ENCODE data around the gene PRKN. TPM values are rescaled to one million over a fixed set of nuclear protein-coding genes. Genes with fewer than 3 reads are reported as not detected.

The PRKN gene
- total RNA-seq, 1 experiment from 2014 or later, result 2.0 TPM

DNA sequence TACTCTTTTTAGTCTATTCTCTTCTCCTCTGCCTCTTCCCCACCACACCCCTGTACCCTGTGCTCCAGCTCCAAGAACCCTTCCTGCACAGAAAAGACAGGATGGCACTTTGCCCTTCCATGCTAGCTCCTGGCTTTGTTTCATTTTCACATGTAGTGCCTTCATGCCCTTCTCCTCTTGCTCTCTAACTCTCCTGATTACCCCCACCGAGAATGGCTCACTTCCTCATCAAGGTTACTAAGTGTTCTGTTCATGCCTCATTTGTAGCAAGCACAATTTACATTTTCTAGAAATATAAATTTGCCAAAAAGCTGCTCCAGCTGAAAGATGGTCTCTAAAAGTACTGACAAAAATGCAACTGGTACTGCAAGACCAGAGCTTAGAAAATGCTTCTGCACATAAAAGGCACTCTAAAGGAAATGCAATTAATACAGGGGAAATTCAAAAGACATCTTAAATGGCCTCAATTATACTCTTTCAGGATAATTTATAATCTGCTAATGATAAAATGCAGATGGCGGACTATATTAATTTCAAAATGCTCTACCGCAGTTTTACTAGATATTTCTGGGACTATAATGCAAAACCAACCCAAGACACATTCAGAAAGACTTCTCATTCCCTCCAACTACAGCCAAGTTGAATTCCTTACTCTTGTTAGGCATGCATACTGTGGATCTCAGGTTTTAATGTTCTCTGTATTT lies 570.2 kb downstream of the PRKN start:
- Mint-ChIP-seq H3K27me3 (ENCODE audit: low read depth) (no peaks in the 10 kb centered on the region), H3K27ac (no peak overlapping the region), H3K4me1 (peaks cover 0 to 6% of the 10 kb centered on the region in 2 experiments; a peak in 1 of 4 replicates), H3K9me3 (peaks cover 3 to 5% of the 10 kb centered on the region in 2 experiments; a peak in 2 of 5 replicates), H3K4me3 (no peak overlapping the region), H3K36me3 (ENCODE audit: insufficient read depth in 1 of 3, low read depth in 3 of 3) (no peaks in the 10 kb centered on the region)
- no peak overlapping the region for H3K14ac ChIP-seq (ENCODE audit: insufficient read depth, low read length)
- no peak overlapping the region for H2AFZ ChIP-seq (ENCODE audit: low read length)
- H2BK5ac ChIP-seq (ENCODE audit: insufficient read length, low read length), result no peak overlapping the region
- no peaks in the 10 kb centered on the region for H3K4me1 ChIP-seq (ENCODE audit: insufficient read depth, low read length)
- no peak overlapping the region for H4K8ac ChIP-seq (replicated peaks; ENCODE audit: insufficient read length, low read depth, low read length)
- no peaks in the 10 kb centered on the region for H3K23me2 ChIP-seq (ENCODE audit: insufficient read length, low read depth, low read length, poor library complexity, severe bottlenecking)
- no peak overlapping the region for H3K23ac ChIP-seq (ENCODE audit: insufficient read length, low read depth, low read length)
- H3K9me3 ChIP-seq (ENCODE audit: control insufficient read depth, low read depth, low read length), result no peaks in the 10 kb centered on the region
- peaks cover 2% of the 10 kb centered on the region; the same call in 1 of the 2 replicates for H3K27me3 ChIP-seq (ENCODE audit: insufficient read depth, low read length)
- H3K4ac ChIP-seq (ENCODE audit: low read depth, low read length), result no peak overlapping the region
- no CpG with 5 or more reads among the region's 3 CpGs for WGBS (ENCODE audit: extremely low coverage, insufficient read length, low lambda C conversion rate)
- H4K20me1 ChIP-seq (ENCODE audit: control insufficient read depth, insufficient read depth, insufficient read length), result no peaks in the 10 kb centered on the region
- no peak overlapping the region for H2BK20ac ChIP-seq (ENCODE audit: low read depth, low read length, poor library complexity, severe bottlenecking)
- H4K5ac ChIP-seq (ENCODE audit: insufficient read length, low read depth, low read length), result no peak overlapping the region
- H3K79me2 ChIP-seq (ENCODE audit: insufficient read depth, low read length), result no peaks in the 10 kb centered on the region
- no peak overlapping the region for H2BK12ac ChIP-seq (ENCODE audit: insufficient read length, low read depth, low read length)
- H2AK5ac ChIP-seq (ENCODE audit: insufficient read length, low read length), result no peak overlapping the region
- no peak overlapping the region for H4K91ac ChIP-seq (ENCODE audit: insufficient read length, low read depth, low read length)
- H2BK15ac ChIP-seq (ENCODE audit: low read depth, low read length), result no peak overlapping the region
- H2BK120ac ChIP-seq (ENCODE audit: low read depth, low read length, poor library complexity, severe bottlenecking), result no peak overlapping the region
- no peak overlapping the region for H3K56ac ChIP-seq (ENCODE audit: insufficient read length, low read depth, low read length)
- H3K4me2 ChIP-seq (ENCODE audit: insufficient read depth, insufficient read length, low read length), result no peak overlapping the region
- no peak overlapping the region for H3K27ac ChIP-seq (ENCODE audit: insufficient read length, low read depth, low read length)
- H3T11ph ChIP-seq (ENCODE audit: low read length), result no peak overlapping the region
- no peak overlapping the region for H3K18ac ChIP-seq (ENCODE audit: insufficient read length, low read depth, low read length)
- H3K79me1 ChIP-seq (ENCODE audit: insufficient read depth, low read depth, low read length, poor library complexity, severe bottlenecking), result no peaks in the 10 kb centered on the region
- TF ChIP-seq, protein P1, sequence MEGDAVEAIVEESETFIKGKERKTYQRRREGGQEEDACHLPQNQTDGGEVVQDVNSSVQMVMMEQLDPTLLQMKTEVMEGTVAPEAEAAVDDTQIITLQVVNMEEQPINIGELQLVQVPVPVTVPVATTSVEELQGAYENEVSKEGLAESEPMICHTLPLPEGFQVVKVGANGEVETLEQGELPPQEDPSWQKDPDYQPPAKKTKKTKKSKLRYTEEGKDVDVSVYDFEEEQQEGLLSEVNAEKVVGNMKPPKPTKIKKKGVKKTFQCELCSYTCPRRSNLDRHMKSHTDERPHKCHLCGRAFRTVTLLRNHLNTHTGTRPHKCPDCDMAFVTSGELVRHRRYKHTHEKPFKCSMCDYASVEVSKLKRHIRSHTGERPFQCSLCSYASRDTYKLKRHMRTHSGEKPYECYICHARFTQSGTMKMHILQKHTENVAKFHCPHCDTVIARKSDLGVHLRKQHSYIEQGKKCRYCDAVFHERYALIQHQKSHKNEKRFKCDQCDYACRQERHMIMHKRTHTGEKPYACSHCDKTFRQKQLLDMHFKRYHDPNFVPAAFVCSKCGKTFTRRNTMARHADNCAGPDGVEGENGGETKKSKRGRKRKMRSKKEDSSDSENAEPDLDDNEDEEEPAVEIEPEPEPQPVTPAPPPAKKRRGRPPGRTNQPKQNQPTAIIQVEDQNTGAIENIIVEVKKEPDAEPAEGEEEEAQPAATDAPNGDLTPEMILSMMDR (conservative IDR thresholded peaks at IDR 0.05), result no peak
- H3K9ac ChIP-seq (ENCODE audit: extremely low read depth, insufficient read length, low read length), result no peak overlapping the region
- no peak for DNase-seq
